SIG-M5 (cell line): ENCODE measurements around the gene TMEM98.
"Not testable (repeated sequence)": the region's sequence is repeated elsewhere in the genome, so short reads cannot be mapped to it uniquely, and the experiment has no call there.

Source experiments
- DNase-seq: peaks from one replicate; lab custom pipeline; 2025; lab: John Stamatoyannopoulos, UW

TMEM98 gene

GRCh38 chr17:32943647-32944191 is 15.8 kb downstream of the TMEM98 start:
- no peak for DNase-seq

- DNase-seq = no peak
Observed at GRCh38 chr17:32944248-32945020, 16.5 kb downstream of the TMEM98 start.

- no peak for DNase-seq
Observed at GRCh38 chr17:32946375-32947135, 18.6 kb downstream of the TMEM98 start.

GRCh38 chr17:32947736-32948135 is 19.8 kb downstream of the TMEM98 start:
- no peak for DNase-seq

- no peak for DNase-seq
Observed at GRCh38 chr17:32949181-32949580, 21.2 kb downstream of the TMEM98 start.

- not testable (repeated sequence) for DNase-seq
Observed at GRCh38 chr17:32952491-32952890, 24.5 kb downstream of the TMEM98 start.

GRCh38 chr17:32953045-32953444 is 25.1 kb downstream of the TMEM98 start:
- DNase-seq = no peak

GRCh38 chr17:32953857-32954256 is 25.9 kb downstream of the TMEM98 start:
- DNase-seq = no peak

GRCh38 chr17:32954477-32954876 is 26.5 kb downstream of the TMEM98 start:
- no peak for DNase-seq

- no peak for DNase-seq
Observed at GRCh38 chr17:32955155-32955554, 27.2 kb downstream of the TMEM98 start.

- no peak for DNase-seq
Observed at GRCh38 chr17:32956240-32956970, 28.5 kb downstream of the TMEM98 start.

GRCh38 chr17:32958418-32958817 is 30.5 kb downstream of the TMEM98 start:
- DNase-seq = no peak

GRCh38 chr17:32960815-32961214 is 32.9 kb downstream of the TMEM98 start:
- DNase-seq = no peak

- DNase-seq = no peak
Observed at GRCh38 chr17:32962320-32962711, 34.4 kb downstream of the TMEM98 start.

- DNase-seq = no peak
Observed at GRCh38 chr17:32964541-32964940, 36.6 kb downstream of the TMEM98 start.

- DNase-seq = not testable (repeated sequence)
Observed at GRCh38 chr17:32969231-32969630, 41.3 kb downstream of the TMEM98 start.

- DNase-seq = no peak
Observed at GRCh38 chr17:32970281-32970680, 42.3 kb downstream of the TMEM98 start.

GRCh38 chr17:32971171-32971570 is 43.2 kb downstream of the TMEM98 start:
- no peak for DNase-seq

GRCh38 chr17:32976131-32976530 is 48.2 kb downstream of the TMEM98 start:
- no peak for DNase-seq

GRCh38 chr17:32976605-32977004 is 48.7 kb downstream of the TMEM98 start:
- DNase-seq = no peak

GRCh38 chr17:32980230-32980629 is 52.3 kb downstream of the TMEM98 start:
- DNase-seq = no peak

GRCh38 chr17:32981611-32982010 is 53.7 kb downstream of the TMEM98 start:
- not testable (repeated sequence) for DNase-seq
